Erythroblast (primary cell): Measurements from ENCODE around the gene GRM8.

Source experiments
- DNase-seq, 2 experiments: peaks; one replicate each; lab custom pipeline; 2025; lab: John Stamatoyannopoulos, UW
- GATA1 ChIP-seq: IDR thresholded peaks from 2 replicates; pipeline ENCODE4 v1.6.1; 2011; ENCODE audit warnings: low read depth, mild to moderate bottlenecking, control low read depth, low read length, moderate library complexity
- POLR2A ChIP-seq: IDR thresholded peaks from 2 replicates; pipeline ENCODE4 v1.6.1; 2011; ENCODE audit warnings: mild to moderate bottlenecking, low read length

Gene GRM8

DNA sequence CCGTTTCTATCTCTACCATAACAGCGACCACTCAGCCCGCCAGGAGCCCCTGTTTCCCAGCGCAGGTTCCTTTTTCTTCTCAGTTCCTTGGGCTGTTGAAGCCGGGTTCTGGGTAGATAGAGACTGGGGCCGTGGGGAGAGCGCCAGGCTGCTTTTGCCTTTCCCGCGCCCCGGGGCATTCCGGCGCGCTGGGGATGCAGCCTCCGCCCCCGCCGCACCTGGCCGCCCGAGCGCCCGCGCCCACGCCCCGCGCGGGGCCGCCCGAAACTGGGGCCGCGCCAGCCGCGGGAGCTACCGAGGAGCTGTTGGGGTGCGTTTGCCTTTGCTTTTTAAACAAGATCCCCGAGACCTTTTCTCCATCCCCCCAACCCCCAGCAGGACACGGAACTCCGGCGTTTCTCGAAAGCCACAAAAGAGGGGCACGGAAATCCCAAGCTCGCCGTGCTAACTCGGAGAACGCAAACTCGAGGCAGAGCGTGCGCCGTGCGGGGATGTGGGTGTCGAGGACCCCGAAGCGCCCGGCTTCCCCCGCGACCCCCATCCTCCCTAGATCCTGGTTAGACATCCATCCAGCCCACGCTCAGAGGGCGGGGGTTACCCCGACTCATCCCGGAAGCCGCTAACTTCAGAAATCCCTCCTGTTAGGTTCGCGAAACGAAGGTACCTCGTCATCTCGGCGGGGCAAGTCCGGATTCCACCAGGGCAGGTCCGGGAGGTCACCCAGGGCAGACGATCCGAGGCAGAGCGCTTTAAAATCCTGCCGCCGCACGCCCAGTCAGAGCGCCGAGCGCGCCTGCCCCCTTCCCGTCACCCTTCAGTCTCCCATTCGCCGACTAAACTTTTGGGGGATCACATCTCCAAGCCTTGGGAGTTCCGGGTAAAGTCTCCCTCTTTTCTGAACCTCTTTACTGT lies 1.0 kb downstream of the GRM8 start:
- no peak for TF ChIP-seq POLR2A
- TF ChIP-seq GATA1: no peak
- no peak for DNase-seq

DNA sequence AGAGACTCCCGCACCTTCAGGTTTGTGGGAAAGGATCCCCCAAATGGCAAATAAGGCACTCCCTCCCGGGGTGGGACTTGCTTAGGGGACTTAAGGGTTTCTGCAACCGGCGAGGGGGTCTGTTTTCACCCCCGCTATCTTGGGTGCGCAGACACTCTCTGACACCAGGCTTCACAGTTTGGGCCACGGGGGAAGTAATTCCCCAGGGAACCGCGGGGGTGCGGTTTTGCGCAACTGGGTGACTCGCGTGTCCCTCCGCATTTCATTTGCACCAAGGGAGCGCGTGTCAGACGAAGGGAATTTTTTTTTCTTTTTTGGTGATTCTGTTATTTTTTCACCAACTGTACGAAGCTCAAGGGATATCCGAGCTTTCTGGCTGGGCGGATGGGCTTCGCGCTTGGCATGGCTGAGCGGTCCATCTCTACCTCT lies 1.7 kb downstream of the GRM8 start:
- DNase-seq: no peak
- TF ChIP-seq GATA1 (no peak), POLR2A (no peak)

DNA sequence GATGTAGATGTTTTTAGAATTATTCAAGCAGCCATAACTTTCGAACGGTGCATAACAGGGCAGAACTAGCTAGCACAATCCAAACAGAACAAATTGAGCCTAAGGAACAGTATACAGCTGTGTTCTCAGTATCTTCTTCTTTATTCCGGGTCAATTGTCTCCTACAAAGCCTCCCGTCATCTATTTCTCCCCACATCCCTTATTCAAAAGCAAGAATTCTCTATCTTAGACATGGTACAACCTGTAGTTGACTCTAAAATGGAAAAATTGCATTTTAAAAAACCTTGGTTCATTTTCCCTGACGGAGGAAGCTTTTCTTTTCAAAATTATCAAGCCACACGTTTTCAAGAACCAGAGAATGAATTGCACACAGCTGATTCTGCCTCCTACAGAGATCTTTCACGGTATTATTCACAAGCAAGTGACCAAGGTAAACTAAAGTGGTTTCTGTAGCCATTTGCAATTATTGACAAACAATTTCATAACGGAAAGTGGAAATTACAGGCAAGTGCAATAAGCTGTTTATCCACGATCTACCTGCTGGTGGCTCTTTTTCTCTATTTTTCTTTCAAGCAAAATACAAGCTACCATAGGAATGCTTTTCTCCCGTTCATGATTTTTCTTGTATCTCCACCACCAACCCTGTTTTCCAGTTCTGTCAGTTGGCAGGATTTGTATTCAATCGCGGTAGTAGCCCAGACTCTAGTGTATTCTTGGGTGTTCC lies 2.3 kb downstream of the GRM8 start:
- no peak for TF ChIP-seq POLR2A
- TF ChIP-seq GATA1: no peak
- no peak for DNase-seq

DNA sequence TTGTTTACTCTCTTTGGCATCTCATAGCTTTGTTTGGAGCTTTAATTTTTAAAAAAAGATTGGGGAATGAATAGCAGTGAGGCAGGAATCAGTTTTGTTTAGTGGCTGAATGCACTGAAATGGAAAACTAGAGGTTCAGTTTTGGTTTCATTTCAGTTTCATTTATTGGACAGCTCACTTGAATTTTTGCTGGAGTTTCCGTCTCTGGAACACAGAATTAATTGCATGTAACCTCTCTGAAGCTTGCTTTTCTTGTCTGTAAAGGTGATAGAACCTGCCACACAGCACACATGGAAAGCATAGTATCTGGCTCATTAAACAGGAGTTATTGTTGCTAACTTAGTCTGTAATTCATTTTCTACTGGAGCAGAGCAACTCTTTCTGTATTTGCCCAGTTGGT lies 7.1 kb downstream of the GRM8 start:
- TF ChIP-seq POLR2A (no peak), GATA1 (no peak)
- no peak for DNase-seq

- no peak for TF ChIP-seq GATA1
- no peak for TF ChIP-seq POLR2A
- no peak for DNase-seq
These were observed 7.7 kb downstream of the GRM8 start for GRCh38 chr7:127245002-127245401.

GRCh38 chr7:127239814-127240213 lies 12.9 kb downstream of the GRM8 start:
- peak; percentile 29 to 39 for DNase-seq
- TF ChIP-seq GATA1 (no peak), POLR2A (no peak)

DNA sequence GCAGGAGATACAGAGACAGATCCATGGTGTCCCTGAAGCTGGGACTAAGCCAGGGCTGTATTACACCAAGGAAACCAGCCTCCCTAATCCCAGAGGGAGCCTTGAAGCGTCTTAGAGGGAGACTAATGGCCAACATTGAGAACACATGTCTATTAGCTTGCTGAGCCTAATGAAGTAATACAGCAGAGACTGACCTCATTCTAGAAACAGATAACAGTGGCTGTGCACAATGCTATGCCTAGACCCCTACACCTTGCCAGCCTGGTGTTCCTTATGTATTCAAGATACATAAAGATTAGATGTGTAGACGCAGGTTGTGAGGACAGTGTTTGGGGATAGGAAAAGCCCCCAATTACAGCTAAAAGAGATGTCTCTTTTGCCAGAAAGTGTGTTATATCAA lies 19.1 kb downstream of the GRM8 start:
- TF ChIP-seq GATA1 (no peak), POLR2A (no peak)

DNA sequence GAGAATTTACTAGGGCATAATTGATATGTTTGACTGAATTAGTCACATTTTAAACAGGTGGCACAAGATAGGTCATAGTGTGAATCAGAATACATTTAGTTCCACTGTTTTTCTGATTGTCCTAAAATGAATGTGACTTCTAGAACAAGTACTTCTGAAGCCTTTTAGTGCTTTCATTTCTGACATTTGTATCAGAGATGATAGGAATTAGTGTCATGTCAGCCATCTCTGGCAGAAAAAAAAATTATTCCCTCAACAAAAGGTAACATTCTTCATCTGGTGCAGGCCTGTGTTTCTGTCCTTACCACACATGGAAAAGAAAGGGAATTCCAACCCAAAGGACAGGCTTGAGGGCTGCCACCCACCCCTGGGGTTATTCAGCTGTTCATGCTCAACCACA lies 21.3 kb downstream of the GRM8 start:
- no peak for DNase-seq
- no peak for TF ChIP-seq GATA1
- no peak for TF ChIP-seq POLR2A

More for the DNA sequence above, 19.1 kb downstream of the GRM8 start:
- DNase-seq: no peak

DNA sequence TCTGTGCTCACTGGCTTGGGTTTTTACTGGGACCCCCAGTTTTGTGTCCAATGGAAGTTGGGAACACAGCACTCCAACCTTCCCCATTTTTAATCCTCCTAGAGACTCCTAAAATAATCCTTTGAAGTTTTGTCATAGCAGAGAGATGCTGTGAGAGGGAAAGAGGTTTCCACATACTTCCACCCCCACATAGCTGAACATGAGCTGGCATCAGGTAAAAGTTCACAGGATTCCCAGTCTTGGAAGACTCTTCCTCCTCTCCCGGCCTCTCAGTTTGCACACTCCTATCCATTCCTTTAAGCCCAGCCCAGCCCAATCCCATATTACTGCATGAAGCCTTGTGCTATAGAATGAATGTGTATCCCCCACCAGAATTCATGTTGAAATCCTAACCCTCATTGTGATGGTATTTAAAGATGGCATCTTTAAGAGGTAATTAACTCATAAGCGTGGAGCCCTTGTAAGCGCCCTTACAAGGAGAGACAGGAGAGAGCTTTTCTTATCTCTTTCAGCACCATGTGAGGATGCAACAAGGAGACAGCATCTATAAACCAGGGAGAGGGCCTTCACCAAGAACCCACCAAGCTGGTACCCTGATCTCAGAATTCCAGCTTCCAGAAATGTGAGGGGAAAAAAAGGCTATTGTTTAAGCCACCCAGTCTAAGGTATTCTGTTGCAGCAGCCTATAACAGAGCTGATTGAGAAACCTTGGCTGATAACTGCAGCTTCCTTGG lies 22.4 kb downstream of the GRM8 start:
- DNase-seq: no peak
- TF ChIP-seq GATA1: no peak
- no peak for TF ChIP-seq POLR2A

DNA sequence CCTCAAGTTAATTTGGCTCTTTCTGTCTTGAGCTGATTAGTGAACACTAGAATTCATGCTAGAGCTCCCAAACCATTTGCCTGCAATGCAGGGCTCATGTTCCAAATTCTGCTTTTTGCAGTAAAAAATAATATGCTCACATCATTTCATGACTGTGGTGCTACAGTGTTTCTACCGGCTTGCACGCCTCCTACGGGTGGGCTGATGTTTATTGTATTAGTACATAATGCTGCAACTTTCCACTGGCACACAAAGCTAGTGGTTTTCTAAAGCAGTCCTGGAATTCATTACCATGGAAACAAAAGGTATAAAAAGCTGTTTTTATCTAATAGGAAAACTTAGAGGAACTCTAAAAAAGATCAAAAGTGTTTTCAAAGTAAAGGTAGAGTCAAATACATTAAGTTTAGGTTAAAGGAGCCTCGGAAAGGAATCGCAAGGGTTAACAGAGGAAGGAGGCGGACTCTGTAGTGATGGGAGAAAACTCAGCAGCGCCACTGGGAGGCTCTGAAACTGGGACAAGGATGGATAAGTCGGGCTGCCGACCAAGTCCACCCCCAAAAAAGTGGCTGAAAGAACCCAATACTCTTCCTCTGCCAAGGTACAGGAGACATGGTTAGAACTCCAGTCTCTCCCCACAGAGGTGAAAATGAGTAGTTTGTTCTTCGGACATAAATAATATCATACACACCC lies 25.9 kb downstream of the GRM8 start:
- no peak for DNase-seq
- TF ChIP-seq GATA1: no peak
- TF ChIP-seq POLR2A: no peak

GRCh38 chr7:127221731-127222130 lies 31.0 kb downstream of the GRM8 start:
- no peak for DNase-seq
- no peak for TF ChIP-seq POLR2A
- no peak for TF ChIP-seq GATA1

GRCh38 chr7:127214956-127215718 lies 37.6 kb downstream of the GRM8 start:
- peak; percentile 27 to 62 for DNase-seq
- TF ChIP-seq POLR2A (no peak), GATA1 (no peak)
